CD4-positive, alpha-beta T cell treated with Interleukin-17A for 4 hours (primary cell): Measurements from ENCODE around the gene BRSK1.

Experiments used
- DNase-seq: peaks from one replicate; pipeline ENCODE4 v3.0.0-alpha.2; 2020; ENCODE audit warnings: mixed read lengths

Gene BRSK1

DNA sequence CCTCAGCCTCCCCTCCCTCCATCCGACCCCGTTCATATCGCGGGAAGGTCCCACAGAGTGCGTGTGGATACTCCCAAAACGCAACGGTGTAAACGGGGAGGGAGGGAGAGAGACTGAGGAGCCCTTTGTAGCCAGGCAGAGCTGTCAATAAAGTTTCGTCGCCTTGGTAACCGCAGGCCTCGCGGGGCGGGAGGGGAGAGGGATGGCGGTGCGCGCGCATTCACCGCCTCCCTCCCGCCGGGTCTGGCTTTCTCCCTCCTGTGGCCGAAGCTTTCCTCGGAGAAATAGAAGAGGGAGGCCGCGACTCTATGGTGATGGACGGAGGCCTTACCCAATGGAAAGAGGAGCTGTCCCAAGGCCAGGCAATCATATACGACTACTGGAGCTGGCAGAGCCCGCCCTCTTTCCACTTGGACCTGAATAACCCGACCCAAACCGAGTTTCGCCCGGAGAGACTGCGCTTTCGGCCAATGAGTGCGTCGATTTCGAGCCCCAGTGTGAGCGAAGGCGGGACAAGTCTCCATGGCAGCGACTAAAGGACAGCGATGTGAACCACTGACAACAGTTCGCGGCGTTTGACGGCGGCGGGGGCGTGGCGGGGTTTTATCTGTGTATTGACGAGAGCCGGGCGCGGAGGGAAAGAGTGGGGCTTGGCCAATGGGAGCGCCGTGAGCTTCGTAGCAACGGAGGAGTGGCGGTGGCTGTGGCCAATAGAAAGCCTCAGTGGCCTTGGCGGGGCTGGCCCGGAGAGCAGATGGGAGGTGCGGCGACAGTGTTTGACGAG is 55.5 kb downstream of the BRSK1 start, which contains the start of gene KMT5C:
Gene KMT5C, plus strand, starts transcription at position 772 of the 784 bp plus-strand sequence. CDS start 2,061 bp downstream, outside the sequence.
- peak; percentile 100 for DNase-seq

GRCh38 chr19:55339889-55340783 is 56.3 kb downstream of the BRSK1 start:
- no peak for DNase-seq

DNA sequence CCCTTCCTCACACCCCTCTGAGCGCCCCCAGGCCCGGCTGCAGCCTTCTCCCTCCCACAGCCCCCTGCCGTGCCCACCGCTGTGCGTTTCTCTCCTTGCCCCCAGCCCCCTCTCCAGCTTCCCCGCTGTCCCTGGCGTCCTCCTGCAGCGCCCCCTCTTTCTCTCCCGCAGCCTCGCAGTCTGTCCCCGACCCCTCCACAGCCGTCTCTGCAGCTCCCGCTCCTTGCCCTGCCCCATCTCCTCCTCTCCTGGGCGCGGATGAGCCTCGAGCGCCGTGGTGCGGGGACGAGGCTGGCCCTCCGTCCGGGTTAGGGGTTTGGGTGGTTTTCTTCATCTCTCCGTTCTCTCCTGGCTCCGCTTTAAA is 57.0 kb downstream of the BRSK1 start:
- peak; percentile 32 for DNase-seq

DNA sequence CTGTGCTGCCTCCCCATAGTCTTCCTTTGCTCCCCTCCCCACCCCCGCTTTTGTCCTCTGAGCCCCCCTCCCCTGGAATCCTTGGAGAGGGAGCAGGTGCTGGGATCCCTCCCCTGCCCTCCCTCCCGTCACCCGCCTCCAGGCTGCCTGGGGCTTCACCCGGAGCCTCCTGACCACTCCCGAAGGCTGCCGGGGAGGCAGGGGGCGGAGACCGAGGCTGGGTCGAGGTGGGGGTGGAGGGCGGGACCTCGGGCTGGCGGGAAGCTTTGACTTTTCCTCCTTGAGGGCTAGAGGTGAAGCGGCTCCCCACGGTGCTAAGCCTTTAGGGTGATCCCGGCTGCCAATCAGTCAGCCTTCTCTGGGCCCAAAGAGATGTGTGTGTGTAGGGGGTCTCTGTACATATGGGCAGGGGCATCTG is 57.4 kb downstream of the BRSK1 start:
- peak; percentile 69 for DNase-seq

- no peak for DNase-seq
Observed at GRCh38 chr19:55341595-55342531, 58.1 kb downstream of the BRSK1 start.

DNA sequence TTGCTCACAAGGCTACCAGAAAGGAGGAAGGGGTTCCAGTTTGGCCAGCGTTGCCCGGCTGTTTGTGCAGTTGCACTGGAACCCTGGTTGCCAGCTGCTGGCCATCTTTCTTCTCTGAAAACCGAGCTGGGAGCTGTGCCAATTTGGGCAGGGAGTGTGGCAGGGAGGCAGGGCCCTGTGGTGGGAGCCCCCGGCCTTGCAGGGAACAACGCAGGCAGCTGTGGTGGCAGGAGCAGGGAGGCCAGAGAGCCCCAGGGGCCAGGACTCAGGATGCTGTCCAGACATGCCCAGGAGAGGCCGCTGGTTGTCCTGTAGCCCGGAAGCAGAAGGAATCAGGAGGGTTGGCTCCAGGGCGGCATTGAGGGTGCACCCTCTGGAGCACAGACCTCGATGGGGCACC is 60.6 kb downstream of the BRSK1 start:
- no peak for DNase-seq

GRCh38 chr19:55345101-55345817 is 61.5 kb downstream of the BRSK1 start:
- DNase-seq: no peak

DNA sequence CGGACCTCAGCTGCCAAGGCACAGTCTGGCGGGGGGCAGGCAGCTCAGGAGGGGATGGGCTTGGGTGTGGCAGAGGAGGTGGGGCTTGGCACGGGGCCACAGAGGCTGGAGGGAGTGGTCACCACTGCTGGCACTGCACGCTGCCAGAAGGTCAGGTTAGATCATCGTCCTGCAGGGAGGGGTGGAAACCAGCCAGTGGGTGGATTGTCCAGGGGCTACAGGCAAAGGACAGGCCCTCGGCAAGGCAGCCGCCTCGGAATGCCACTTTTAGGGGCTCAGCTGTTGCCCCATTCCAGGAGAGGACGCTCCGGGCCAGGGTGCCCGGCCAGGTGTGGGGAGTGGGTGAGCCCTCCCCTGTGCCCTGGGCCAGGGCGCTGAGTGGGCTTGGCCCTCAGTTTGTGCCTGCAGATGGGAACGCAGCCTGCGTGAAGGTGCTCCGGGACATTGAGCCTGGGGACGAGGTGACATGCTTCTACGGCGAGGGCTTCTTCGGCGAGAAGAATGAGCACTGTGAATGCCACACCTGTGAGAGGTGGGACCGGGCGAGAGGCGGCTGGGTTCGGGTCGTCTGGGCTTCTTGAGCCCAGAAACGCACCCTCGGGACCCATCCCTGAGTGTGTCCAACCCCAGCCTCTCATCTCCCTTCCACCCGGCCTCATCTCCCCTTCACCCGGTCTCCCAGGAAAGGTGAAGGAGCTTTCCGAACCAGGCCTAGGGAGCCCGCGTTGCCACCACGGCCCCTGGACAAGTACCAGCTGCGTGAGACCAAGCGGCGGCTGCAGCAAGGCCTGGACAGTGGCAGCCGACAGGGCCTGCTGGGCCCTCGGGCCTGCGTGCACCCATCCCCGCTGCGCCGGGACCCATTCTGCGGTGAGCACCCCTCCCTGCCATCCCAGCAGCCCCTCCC is 62.3 kb downstream of the BRSK1 start:
- DNase-seq: no peak

DNA sequence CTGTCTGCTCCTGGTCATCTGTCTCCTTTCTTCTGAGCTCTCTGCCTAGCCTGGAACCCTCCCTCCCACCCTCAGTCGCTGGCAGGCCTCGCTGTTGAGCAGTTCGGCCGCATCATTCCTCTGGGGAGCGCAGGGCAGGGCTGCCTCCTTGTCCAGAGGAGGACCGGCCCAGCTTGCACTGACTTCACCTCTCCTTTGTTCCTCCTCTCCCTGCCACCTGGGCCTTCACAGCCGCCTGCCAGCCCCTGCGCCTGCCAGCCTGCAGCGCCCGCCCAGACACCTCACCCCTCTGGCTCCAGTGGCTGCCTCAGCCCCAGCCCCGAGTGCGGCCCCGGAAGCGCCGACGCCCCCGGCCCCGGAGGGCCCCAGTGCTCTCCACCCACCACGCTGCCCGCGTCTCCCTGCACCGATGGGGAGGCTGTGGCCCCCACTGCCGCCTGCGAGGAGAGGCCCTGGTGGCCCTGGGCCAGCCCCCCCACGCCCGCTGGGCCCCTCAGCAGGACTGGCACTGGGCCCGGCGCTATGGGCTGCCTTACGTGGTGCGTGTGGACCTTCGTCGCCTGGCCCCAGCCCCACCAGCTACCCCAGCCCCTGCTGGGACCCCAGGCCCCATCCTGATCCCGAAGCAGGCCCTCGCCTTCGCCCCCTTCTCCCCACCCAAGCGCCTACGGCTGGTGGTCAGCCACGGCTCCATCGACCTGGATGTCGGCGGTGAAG is 63.1 kb downstream of the BRSK1 start:
- DNase-seq: no peak

- DNase-seq: no peak
Observed at GRCh38 chr19:55347442-55348009, 63.7 kb downstream of the BRSK1 start.

DNA sequence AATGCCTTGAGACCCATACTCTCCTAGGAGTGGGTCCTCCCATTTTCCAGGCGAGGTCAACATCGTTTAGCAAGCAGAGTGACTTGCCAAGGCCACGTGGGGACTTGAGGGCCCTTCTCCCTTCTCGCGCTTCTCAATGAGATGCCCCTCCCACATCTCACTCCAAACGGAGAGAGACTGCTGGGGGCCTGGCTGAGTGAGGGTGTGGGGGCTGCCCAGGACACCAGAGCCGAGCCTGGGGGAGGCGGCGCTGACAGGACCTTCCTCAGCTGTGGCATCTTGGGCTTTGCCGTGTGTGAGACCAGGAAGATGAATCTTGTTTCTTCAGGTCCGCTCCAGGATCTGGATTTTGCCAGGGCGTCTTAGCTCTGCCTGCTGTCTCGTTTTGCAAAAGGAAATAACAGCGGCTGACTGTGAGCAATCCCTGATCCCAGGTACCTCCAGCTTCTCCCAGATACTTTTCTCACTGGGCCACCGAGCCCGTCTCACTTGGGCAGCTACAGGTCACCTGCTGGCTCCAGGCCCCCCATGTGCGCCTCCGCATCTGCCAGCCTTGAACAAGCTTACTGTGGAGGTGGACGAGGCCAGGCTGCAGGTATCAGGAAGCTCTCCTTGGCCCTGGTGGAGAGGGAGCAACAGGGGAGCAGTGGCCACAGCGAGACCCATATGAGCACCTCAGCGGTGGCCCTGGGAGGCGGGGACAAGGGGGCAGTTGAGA is 64.7 kb downstream of the BRSK1 start:
- DNase-seq: no peak

GRCh38 chr19:55350620-55351315 is 67.0 kb downstream of the BRSK1 start:
- no peak for DNase-seq

DNA sequence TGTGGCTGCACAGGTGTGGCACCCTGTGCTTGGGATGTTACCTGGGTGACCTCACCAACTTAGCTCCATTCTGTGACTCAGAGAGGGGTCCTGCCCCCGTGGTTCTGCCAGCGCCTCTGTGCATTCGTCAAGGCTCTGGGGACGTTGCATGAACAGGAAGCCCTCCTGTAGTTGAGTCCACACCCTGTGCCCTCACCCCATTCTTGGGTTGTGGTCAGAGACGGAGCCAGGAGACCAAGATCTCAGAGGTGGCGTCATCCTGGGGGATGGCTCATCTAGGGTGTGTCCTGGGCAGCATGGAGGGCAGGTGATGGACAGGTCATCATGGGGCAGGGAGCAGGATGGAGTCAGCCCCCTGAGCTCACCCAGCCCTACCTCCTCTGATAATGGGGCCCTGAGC is 68.2 kb downstream of the BRSK1 start:
- no peak for DNase-seq

GRCh38 chr19:55352549-55353145 is 68.8 kb downstream of the BRSK1 start:
- DNase-seq: no peak

DNA sequence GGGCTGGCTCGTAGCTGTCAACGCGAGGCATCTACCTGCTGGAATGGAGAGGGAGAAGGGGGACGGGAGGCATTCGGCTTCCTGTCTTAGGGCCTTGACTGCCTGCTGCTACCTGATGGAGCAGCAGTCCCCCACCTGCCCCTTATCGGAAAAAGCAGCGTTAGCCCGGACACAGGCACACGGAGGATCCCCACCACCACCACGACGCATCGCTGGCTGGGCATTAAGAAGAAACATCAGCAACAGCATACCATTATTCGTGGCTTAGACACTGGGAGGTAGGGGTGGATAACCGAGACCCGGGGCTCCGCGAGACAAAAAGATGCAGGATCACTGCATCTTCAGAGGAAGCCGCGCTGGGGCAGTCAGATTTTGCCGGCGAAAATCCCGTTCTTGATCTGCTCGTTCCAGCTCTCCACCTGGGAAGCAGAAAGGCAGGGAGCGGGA is 69.6 kb downstream of the BRSK1 start:
- peak; percentile 10 for DNase-seq

DNA sequence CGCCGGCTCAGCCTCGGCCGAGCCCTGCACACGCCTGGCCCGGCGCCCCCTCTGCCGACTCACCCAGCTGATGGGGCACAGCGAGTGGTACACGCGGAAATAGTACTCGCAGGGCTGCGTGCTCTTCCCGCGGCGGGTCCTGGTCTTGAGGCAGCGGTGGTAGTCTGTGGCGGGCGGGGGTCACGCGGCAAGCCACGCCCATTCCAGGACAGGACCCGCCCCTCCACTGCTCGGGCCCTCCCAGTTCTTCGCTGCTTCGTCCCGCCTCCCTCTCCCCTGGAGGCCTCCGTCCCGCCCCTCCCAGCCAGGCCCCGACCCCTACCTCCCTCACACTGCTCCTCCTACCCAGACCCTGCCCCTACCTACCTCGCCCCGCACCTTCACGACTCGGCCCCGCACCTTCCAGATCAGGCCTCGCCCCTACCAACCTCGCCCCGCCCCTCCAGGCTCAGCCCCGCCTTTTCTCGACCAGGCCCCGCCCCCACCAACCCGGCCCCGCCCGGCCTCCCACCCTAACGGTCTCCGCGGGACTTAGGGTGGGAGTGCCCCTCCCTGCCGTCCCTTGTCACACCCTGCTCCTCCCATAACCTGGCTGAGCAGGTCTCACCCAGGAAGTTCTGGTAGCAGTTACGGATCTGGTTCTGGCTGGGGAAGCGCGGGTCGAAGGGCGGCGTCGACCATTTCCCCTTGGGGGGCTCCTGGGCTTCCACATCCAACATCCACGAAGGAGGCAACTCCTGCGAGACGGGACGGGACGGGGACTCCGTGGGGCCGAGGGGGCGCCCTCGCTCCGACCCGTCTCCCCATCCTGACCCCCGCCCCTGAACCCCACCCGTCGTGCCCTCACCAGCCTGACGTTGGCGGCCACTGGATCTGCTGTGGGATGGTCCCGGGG is 70.3 kb downstream of the BRSK1 start:
- DNase-seq: peak; percentile 68

GRCh38 chr19:55354698-55355212 is 71.0 kb downstream of the BRSK1 start, which contains the start of gene COX6B2:
TSS of gene COX6B2 (minus strand) at chr19:55354719. CDS start at chr19:55354521, 198 bp downstream.
- DNase-seq: peak; percentile 11
